ENCODE measurements around the gene TRIM58.
A peak's percentile ranks its signal among the peaks of the same experiment; 100 is the strongest.

Gene TRIM58

GRCh38 chr1:247905910-247906503 is 49.0 kb downstream of the TRIM58 start:
- Histone ChIP-seq H3K4me1 (ENCODE audit: control extremely low read depth in 1 of 4, control insufficient read depth in 4 of 4, insufficient read depth in 4 of 4, low read length in 3 of 4) (peaks cover 15 to 34% (median 24%) of the 10 kb centered on the region in 4 experiments), H3K36me3 (ENCODE audit: control insufficient read depth in 4 of 4, insufficient read depth in 4 of 4, low read length in 3 of 4) (no peaks in the 10 kb centered on the region), H3K4me3 (ENCODE audit: control insufficient read depth in 1 of 7, extremely low read depth in 1 of 7, insufficient read depth in 4 of 7, low read depth in 2 of 7, low read length in 6 of 7) (peak overlapping the region in 6 of 7 experiments; percentile 36 to 68 (median 50)), H3K9me3 (ENCODE audit: control extremely low read depth in 1 of 5, control insufficient read depth in 4 of 5, insufficient read depth in 2 of 5, low read depth in 1 of 5, low read length in 4 of 5) (peaks cover 0 to 4% (median 0%) of the 10 kb centered on the region in 5 experiments), H3K27ac (ENCODE audit: insufficient read depth in 1 of 2, low read depth in 1 of 2, low read length in 2 of 2, poor library complexity in 1 of 2, severe bottlenecking in 2 of 2) (peak overlapping the region; percentile 78 to 89), H3K27me3 (replicated peaks in 2 of 5; ENCODE audit: control insufficient read depth in 4 of 5, insufficient read depth in 5 of 5, low read length in 4 of 5) (no peaks in the 10 kb centered on the region)
- ChIA-PET POLR2A (interaction anchor here (1.0 kb wide), 1 partner anchor 11 kb away, joined by 3 read pairs; no protein-coding TSS in a partner anchor), CTCF (interaction anchor here (0.9 to 1.8 kb wide), 4 partner anchors 10 to 48 kb away, joined by 3 to 13 read pairs (median 5); partner anchors contain the start of genes OR2W3 and TRIM58)
- DNase-seq, result peak; percentile 29 to 79 (median 69)
- WGBS (ENCODE audit: insufficient coverage), result 5% methylated on average over 3 of the region's 9 CpGs

- H3K27me3 ChIP-seq (replicated peaks in 2 of 5; ENCODE audit: control insufficient read depth in 4 of 5, insufficient read depth in 5 of 5, low read length in 4 of 5), result no peaks in the 10 kb centered on the region
- CTCF ChIA-PET, result interaction anchor here (0.8 to 1.8 kb wide), 5 partner anchors 10 to 49 kb away, joined by 3 to 13 read pairs (median 4); partner anchors contain the start of genes OR2W3 and TRIM58
- POLR2A ChIA-PET, result interaction anchor here (1.0 kb wide), 1 partner anchor 10 kb away, joined by 3 read pairs; no protein-coding TSS in a partner anchor
- H3K9me3 ChIP-seq (ENCODE audit: control extremely low read depth in 1 of 5, control insufficient read depth in 4 of 5, insufficient read depth in 2 of 5, low read depth in 1 of 5, low read length in 4 of 5), result peaks cover 0 to 4% (median 0%) of the 10 kb centered on the region in 5 experiments
- H3K4me3 ChIP-seq (ENCODE audit: control insufficient read depth in 1 of 7, extremely low read depth in 1 of 7, insufficient read depth in 4 of 7, low read depth in 2 of 7, low read length in 6 of 7), result peak overlapping the region in 6 of 7 experiments; percentile 36 to 68 (median 50)
- peaks cover 15 to 34% (median 24%) of the 10 kb centered on the region in 4 experiments for H3K4me1 ChIP-seq (ENCODE audit: control extremely low read depth in 1 of 4, control insufficient read depth in 4 of 4, insufficient read depth in 4 of 4, low read length in 3 of 4)
- H3K27ac ChIP-seq (ENCODE audit: insufficient read depth in 1 of 2, low read depth in 1 of 2, low read length in 2 of 2, poor library complexity in 1 of 2, severe bottlenecking in 2 of 2), result peak overlapping the region; percentile 78 to 89
- H3K36me3 ChIP-seq (ENCODE audit: control insufficient read depth in 4 of 4, insufficient read depth in 4 of 4, low read length in 3 of 4), result no peaks in the 10 kb centered on the region
- WGBS (ENCODE audit: insufficient coverage), result 3% methylated on average over 3 of the region's 7 CpGs
- peak; percentile 96 to 99 (median 97) for DNase-seq
Observed at GRCh38 chr1:247906504-247907047, 49.6 kb downstream of the TRIM58 start.

GRCh38 chr1:247908766-247909165 is 51.8 kb downstream of the TRIM58 start:
- Histone ChIP-seq H3K4me3 (ENCODE audit: control insufficient read depth in 1 of 7, extremely low read depth in 1 of 7, insufficient read depth in 4 of 7, low read depth in 2 of 7, low read length in 6 of 7) (peak overlapping the region in 2 of 7 experiments; percentile 28 to 39), H3K27me3 (replicated peaks in 2 of 5; ENCODE audit: control insufficient read depth in 4 of 5, insufficient read depth in 5 of 5, low read length in 4 of 5) (no peaks in the 10 kb centered on the region), H3K36me3 (ENCODE audit: control insufficient read depth in 4 of 4, insufficient read depth in 4 of 4, low read length in 3 of 4) (no peaks in the 10 kb centered on the region), H3K27ac (ENCODE audit: insufficient read depth in 1 of 2, low read depth in 1 of 2, low read length in 2 of 2, poor library complexity in 1 of 2, severe bottlenecking in 2 of 2) (peak overlapping the region; percentile 65 to 74), H3K4me1 (ENCODE audit: control extremely low read depth in 1 of 4, control insufficient read depth in 4 of 4, insufficient read depth in 4 of 4, low read length in 3 of 4) (peaks cover 15 to 36% (median 25%) of the 10 kb centered on the region in 4 experiments), H3K9me3 (ENCODE audit: control extremely low read depth in 1 of 5, control insufficient read depth in 4 of 5, insufficient read depth in 2 of 5, low read depth in 1 of 5, low read length in 4 of 5) (peaks cover 0 to 4% (median 0%) of the 10 kb centered on the region in 5 experiments)
- ChIA-PET CTCF (no interaction called here), POLR2A (no interaction called here)
- peak; percentile 53 to 92 (median 88) for DNase-seq
- WGBS (ENCODE audit: insufficient coverage), result 0% methylated on average over 4 of the region's 5 CpGs

GRCh38 chr1:247913786-247914185 is 56.8 kb downstream of the TRIM58 start:
- 94% methylated on average over 2 of the region's 2 CpGs for WGBS (ENCODE audit: insufficient coverage)
- ChIA-PET POLR2A (interaction anchor here (0.6 kb wide), 1 partner anchor 422 kb away, joined by 3 read pairs; no protein-coding TSS in a partner anchor), CTCF (interaction anchor here (0.7 to 1.9 kb wide), 9 partner anchors 11 to 540 kb away, joined by 3 to 7 read pairs (median 3); no protein-coding TSS in a partner anchor)
- H3K4me3 ChIP-seq (ENCODE audit: control insufficient read depth in 1 of 7, extremely low read depth in 1 of 7, insufficient read depth in 4 of 7, low read depth in 2 of 7, low read length in 6 of 7), result no peak overlapping the region
- H3K27ac ChIP-seq (ENCODE audit: insufficient read depth in 1 of 2, low read depth in 1 of 2, low read length in 2 of 2, poor library complexity in 1 of 2, severe bottlenecking in 2 of 2), result no peak overlapping the region
- no peak for DNase-seq
- H3K27me3 ChIP-seq (replicated peaks in 2 of 5; ENCODE audit: control insufficient read depth in 4 of 5, insufficient read depth in 5 of 5, low read length in 4 of 5), result no peaks in the 10 kb centered on the region
- H3K36me3 ChIP-seq (ENCODE audit: control insufficient read depth in 4 of 4, insufficient read depth in 4 of 4, low read length in 3 of 4), result no peaks in the 10 kb centered on the region
- peaks cover 0 to 4% (median 0%) of the 10 kb centered on the region in 5 experiments for H3K9me3 ChIP-seq (ENCODE audit: control extremely low read depth in 1 of 5, control insufficient read depth in 4 of 5, insufficient read depth in 2 of 5, low read depth in 1 of 5, low read length in 4 of 5)
- H3K4me1 ChIP-seq (ENCODE audit: control extremely low read depth in 1 of 4, control insufficient read depth in 4 of 4, insufficient read depth in 4 of 4, low read length in 3 of 4), result peaks cover 0 to 28% (median 9%) of the 10 kb centered on the region in 4 experiments

GRCh38 chr1:247914941-247915662 is 58.1 kb downstream of the TRIM58 start:
- ChIA-PET POLR2A (no interaction called here), CTCF (interaction anchor here (1.4 to 3.6 kb wide), 5 partner anchors 8 to 233 kb away, joined by 3 to 13 read pairs (median 6); no protein-coding TSS in a partner anchor)
- H3K4me1 ChIP-seq (ENCODE audit: control extremely low read depth in 1 of 4, control insufficient read depth in 4 of 4, insufficient read depth in 4 of 4, low read length in 3 of 4), result peaks cover 0 to 24% (median 8%) of the 10 kb centered on the region in 4 experiments
- 46% methylated on average over 2 of the region's 4 CpGs for WGBS (ENCODE audit: insufficient coverage)
- peak in 2 of 3 donors; percentile 28 to 38 for DNase-seq
- peaks cover 0 to 4% (median 0%) of the 10 kb centered on the region in 5 experiments for H3K9me3 ChIP-seq (ENCODE audit: control extremely low read depth in 1 of 5, control insufficient read depth in 4 of 5, insufficient read depth in 2 of 5, low read depth in 1 of 5, low read length in 4 of 5)
- no peaks in the 10 kb centered on the region for H3K36me3 ChIP-seq (ENCODE audit: control insufficient read depth in 4 of 4, insufficient read depth in 4 of 4, low read length in 3 of 4)
- no peak overlapping the region for H3K27ac ChIP-seq (ENCODE audit: insufficient read depth in 1 of 2, low read depth in 1 of 2, low read length in 2 of 2, poor library complexity in 1 of 2, severe bottlenecking in 2 of 2)
- peak overlapping the region in 2 of 7 experiments; percentile 5 to 8 for H3K4me3 ChIP-seq (ENCODE audit: control insufficient read depth in 1 of 7, extremely low read depth in 1 of 7, insufficient read depth in 4 of 7, low read depth in 2 of 7, low read length in 6 of 7)
- no peaks in the 10 kb centered on the region for H3K27me3 ChIP-seq (replicated peaks in 2 of 5; ENCODE audit: control insufficient read depth in 4 of 5, insufficient read depth in 5 of 5, low read length in 4 of 5)

GRCh38 chr1:247919952-247920351 is 63.0 kb downstream of the TRIM58 start, which contains the start of gene OR2T8:
TSS of gene OR2T8 (plus strand) at chr1:247920252. CDS start at chr1:247921018, 766 bp downstream.
- CTCF ChIA-PET, result no interaction called here
- Histone ChIP-seq H3K27me3 (replicated peaks in 2 of 5; ENCODE audit: control insufficient read depth in 4 of 5, insufficient read depth in 5 of 5, low read length in 4 of 5) (no peaks in the 10 kb centered on the region), H3K27ac (ENCODE audit: insufficient read depth in 1 of 2, low read depth in 1 of 2, low read length in 2 of 2, poor library complexity in 1 of 2, severe bottlenecking in 2 of 2) (no peak within 1 kb of the TSS), H3K4me3 (ENCODE audit: control insufficient read depth in 1 of 7, extremely low read depth in 1 of 7, insufficient read depth in 4 of 7, low read depth in 2 of 7, low read length in 6 of 7) (no peak within 1 kb of the TSS), H3K4me1 (ENCODE audit: control extremely low read depth in 1 of 4, control insufficient read depth in 4 of 4, insufficient read depth in 4 of 4, low read length in 3 of 4) (peaks cover 0 to 13% (median 6%) of the 10 kb centered on the region in 4 experiments), H3K36me3 (ENCODE audit: control insufficient read depth in 4 of 4, insufficient read depth in 4 of 4, low read length in 3 of 4) (peaks cover 0 to 2% (median 0%) of the 10 kb centered on the region in 4 experiments), H3K9me3 (ENCODE audit: control extremely low read depth in 1 of 5, control insufficient read depth in 4 of 5, insufficient read depth in 2 of 5, low read depth in 1 of 5, low read length in 4 of 5) (no peaks in the 10 kb centered on the region)
- whole genome bisulfite sequencing (ENCODE audit: insufficient coverage), result no CpG with 5 or more reads among the region's 2 CpGs
- DNase-seq, result no peak
- POLR2A ChIA-PET, result no interaction called here
